H7 (cell line): ENCODE data around the gene SRP14. TPM values are rescaled to one million over a fixed set of nuclear protein-coding genes. Genes with fewer than 3 reads are reported as not detected.
"Not testable (repeated sequence)": the region's sequence is repeated elsewhere in the genome, so short reads cannot be mapped to it uniquely, and the experiment has no call there.

Experiments
- DNase-seq: peaks from one replicate; pipeline ENCODE4 v3.0.0; 2012
- H3K27me3 ChIP-seq: 2 replicates; pipeline ENCODE4 v1.6.0; 2011; ENCODE audit warnings: mild to moderate bottlenecking, low read length; ENCODE audit not compliant: control insufficient read depth, insufficient read depth
- H3K36me3 ChIP-seq: replicated peaks from 2 replicates; pipeline ENCODE4 v1.5.1; 2011; ENCODE audit warnings: low read length; ENCODE audit not compliant: control insufficient read depth, insufficient read depth
- H3K4me3 ChIP-seq: 2 replicates; pipeline ENCODE4 v1.5.1; 2011; ENCODE audit warnings: low read depth, mild to moderate bottlenecking, control low read depth, low read length, moderate library complexity; ENCODE audit not compliant: insufficient read depth
- total RNA-seq: library from RNA; depleted of rRNA; stranded (reverse); fragments of >200 nt; shearing (Covaris generic); gene quantifications from 2 replicates; pipeline ENCODE4 v1.2.3, GENCODE V29; 2014

The SRP14 gene
- total RNA-seq, 1 experiment from 2014 or later: 156 TPM

DNA sequence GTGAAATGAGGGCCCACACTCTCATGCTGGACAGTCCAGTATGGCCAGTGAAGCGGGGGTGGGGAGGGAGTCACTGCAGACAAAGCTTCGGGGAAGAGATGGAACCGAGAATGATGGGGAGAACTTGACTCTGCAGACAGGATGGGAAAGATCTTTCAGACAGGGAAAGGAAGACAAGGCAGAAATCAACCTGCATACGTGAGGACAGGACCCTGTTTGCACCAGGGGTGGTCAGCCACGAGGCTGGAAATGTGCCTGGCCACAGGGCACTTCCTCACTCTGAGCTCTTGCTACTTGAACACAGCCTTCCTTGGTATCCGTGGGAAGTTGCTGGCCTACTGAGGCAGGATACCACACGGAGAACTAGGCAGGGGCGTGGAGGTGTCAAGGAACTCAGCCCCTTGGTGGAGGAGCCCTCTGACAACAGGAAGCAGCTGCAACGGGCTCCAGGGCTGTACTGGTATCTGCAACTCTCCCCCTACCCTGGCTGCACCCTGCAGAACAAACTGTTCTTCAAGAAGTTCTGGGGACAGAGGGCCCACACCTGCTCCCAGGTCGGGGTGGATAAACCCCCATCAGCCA lies 9.3 kb upstream of the SRP14 start:
- H3K36me3 ChIP-seq: no peaks in the 10 kb centered on the region
- no peak overlapping the region for H3K4me3 ChIP-seq
- no peaks in the 10 kb centered on the region for H3K27me3 ChIP-seq
- no peak for DNase-seq

- H3K36me3 ChIP-seq: no peaks in the 10 kb centered on the region
- no peaks in the 10 kb centered on the region for H3K27me3 ChIP-seq
- DNase-seq: no peak
- no peak overlapping the region for H3K4me3 ChIP-seq
These were observed 8.6 kb upstream of the SRP14 start for GRCh38 chr15:40047415-40048210.

- no peak for DNase-seq
- no peak overlapping the region for H3K4me3 ChIP-seq
- H3K36me3 ChIP-seq: no peaks in the 10 kb centered on the region
- no peaks in the 10 kb centered on the region for H3K27me3 ChIP-seq
These were observed 7.9 kb upstream of the SRP14 start for GRCh38 chr15:40046721-40047414.

- H3K36me3 ChIP-seq: no peaks in the 10 kb centered on the region
- H3K4me3 ChIP-seq: no peak overlapping the region
- no peak for DNase-seq
- H3K27me3 ChIP-seq: no peaks in the 10 kb centered on the region
These were observed 6.7 kb upstream of the SRP14 start for GRCh38 chr15:40045572-40046217.

GRCh38 chr15:40044717-40045571 lies 6.0 kb upstream of the SRP14 start:
- peak; percentile 94 for DNase-seq
- Histone ChIP-seq H3K4me3 (no peak overlapping the region; the same call in 1 of the 2 replicates), H3K36me3 (no peaks in the 10 kb centered on the region), H3K27me3 (no peaks in the 10 kb centered on the region)

- H3K36me3 ChIP-seq: no peaks in the 10 kb centered on the region
- DNase-seq: no peak
- no peak overlapping the region for H3K4me3 ChIP-seq
- H3K27me3 ChIP-seq: no peaks in the 10 kb centered on the region
These were observed 5.1 kb upstream of the SRP14 start for GRCh38 chr15:40043927-40044716.

GRCh38 chr15:40042791-40043320 lies 3.9 kb upstream of the SRP14 start:
- no peaks in the 10 kb centered on the region for H3K36me3 ChIP-seq
- no peaks in the 10 kb centered on the region for H3K27me3 ChIP-seq
- DNase-seq: no peak
- no peak overlapping the region for H3K4me3 ChIP-seq

GRCh38 chr15:40040770-40041169 lies 1.8 kb upstream of the SRP14 start:
- no peak overlapping the region for H3K4me3 ChIP-seq
- no peaks in the 10 kb centered on the region for H3K27me3 ChIP-seq
- DNase-seq: no peak
- peaks cover 7% of the 10 kb centered on the region for H3K36me3 ChIP-seq

DNA sequence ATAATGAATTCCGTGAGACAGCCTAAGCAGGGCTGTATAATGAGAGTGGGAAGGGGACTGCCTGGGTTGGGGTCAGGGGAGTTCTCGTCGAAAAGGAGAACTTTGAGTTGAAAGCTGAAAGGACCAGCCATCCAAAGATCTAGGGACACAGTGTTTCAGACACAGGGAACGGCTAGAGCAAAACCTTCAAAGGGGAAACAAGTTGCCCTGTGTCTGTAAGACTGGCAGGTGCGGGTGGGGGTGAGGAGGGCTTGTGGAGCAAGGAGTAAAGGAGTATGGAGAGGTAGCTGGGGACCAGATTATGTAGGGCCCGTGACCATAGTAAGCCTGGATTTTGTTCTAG lies 1.3 kb upstream of the SRP14 start:
- H3K36me3 ChIP-seq: peaks cover 10% of the 10 kb centered on the region
- no peaks in the 10 kb centered on the region for H3K27me3 ChIP-seq
- no peak overlapping the region for H3K4me3 ChIP-seq
- no peak for DNase-seq

DNA sequence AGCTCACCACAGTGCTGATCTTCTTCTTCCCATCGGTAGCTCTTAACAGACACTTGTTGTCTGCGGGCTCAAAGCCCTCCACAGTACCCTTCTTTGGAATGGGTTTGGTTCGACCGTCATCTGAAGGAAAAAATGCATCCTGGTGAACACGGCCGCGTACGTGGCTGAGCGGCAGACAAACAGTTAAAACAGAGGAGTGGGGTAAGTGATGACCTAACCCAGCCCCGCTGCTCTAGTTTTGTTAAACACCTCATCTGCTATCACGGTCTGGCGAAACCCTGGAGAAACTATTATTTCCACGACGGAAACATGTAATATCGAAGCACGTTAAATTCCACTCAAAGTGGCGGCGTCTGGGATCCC lies 725 bp downstream of the SRP14 start:
- Histone ChIP-seq H3K27me3 (no peaks in the 10 kb centered on the region), H3K36me3 (peaks cover 21% of the 10 kb centered on the region), H3K4me3 (peak overlapping the region; percentile 67)
- no peak for DNase-seq

GRCh38 chr15:40037721-40038120 lies 1.3 kb downstream of the SRP14 start:
- H3K27me3 ChIP-seq: no peaks in the 10 kb centered on the region
- peak overlapping the region; percentile 67; the same call in 1 of the 2 replicates for H3K4me3 ChIP-seq
- DNase-seq: no peak
- H3K36me3 ChIP-seq: peaks cover 21% of the 10 kb centered on the region

- not testable (repeated sequence) for H3K4me3 ChIP-seq, H3K27me3 ChIP-seq, DNase-seq
- peaks cover 31% of the 10 kb centered on the region for H3K36me3 ChIP-seq
These were observed 3.8 kb downstream of the SRP14 start for GRCh38 chr15:40035182-40035581.

DNA sequence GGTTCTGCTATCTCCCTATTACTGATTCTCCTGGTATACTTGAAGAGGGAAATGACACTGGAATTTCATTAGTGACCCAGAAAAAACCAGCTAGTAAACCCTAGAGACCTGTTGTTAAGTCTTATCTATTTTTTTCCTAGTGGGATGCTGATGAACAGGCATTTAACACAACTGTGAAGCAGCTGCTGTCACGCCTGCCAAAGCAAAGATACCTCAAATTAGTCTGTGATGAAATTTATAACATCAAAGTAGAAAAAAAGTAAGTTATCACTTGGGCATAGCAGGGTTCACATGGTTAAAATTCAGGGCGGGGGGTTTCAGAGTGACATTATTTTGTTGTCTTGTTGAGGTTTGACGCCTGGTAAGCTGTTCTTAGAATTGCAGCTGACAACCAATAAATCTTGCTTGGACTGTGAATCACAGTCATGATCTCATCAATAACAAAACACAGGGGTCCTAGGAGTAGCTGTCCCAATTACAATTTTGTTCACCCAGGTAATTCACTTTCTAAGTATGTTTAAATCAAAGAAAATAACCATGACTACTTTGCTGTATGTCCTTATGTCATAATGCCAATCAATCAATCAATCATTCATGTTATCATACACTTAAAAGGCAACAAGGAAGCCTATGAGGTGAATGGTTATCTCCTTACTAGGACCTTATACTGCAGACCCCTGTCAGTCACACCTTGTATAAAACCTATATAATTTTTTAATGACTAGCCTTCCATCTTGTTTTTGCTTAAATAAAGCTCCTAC lies 4.6 kb downstream of the SRP14 start:
- no peak for DNase-seq
- Histone ChIP-seq H3K27me3 (no peaks in the 10 kb centered on the region), H3K4me3 (no peak overlapping the region), H3K36me3 (peaks cover 33% of the 10 kb centered on the region)
